Activated CD8-positive, alpha-beta memory T cell treated with anti-CD3 and anti-CD28 coated beads for 4 hours (primary cell): ENCODE data around the gene TMEM204.
"Not testable (repeated sequence)": the region's sequence is repeated elsewhere in the genome, so short reads cannot be mapped to it uniquely, and the experiment has no call there.

Experiments used
- DNase-seq, 2 donors: peaks; one replicate each; pipeline ENCODE4 v3.0.0-alpha.2; 2020; ENCODE audit warnings: low read depth in 2 of 2

The TMEM204 gene

DNA sequence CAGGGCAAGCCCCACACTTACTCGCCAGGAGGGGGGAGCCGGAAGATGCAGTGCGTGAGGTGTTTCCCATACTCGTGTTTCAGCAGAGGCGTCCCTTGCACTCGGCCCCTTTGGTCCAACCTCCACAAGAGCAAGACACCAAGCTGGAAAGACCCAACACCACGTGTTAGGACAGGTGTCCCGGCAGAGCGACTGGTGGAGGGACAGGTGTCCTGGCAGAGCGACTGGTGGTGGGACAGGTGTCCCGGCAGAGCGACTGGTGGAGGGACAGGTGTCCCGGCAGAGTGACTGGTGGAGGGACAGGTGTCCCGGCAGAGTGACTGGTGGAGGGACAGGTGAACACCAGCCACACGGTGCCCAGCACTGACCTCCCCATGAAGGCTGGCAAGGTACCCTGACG lies 59.0 kb downstream of the TMEM204 start:
- DNase-seq = no peak

DNA sequence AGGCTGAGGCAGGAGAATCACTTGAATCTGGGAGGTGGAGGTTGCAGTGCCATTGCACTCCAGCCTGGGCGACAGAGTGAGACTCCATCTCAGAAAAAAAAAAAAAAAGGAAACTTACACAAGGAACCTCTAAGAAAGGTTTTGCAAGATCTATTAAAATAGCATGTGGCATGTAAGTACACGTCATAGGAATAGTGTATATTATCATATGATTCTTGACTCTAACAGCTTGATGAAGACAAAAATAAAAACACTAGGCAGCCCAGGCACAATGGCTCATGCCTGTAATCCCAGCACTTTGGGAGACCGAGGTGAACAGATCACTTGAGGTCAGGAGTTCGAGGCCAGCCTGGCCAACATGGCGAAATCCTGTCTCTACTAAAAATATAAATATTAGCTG lies 62.0 kb downstream of the TMEM204 start:
- DNase-seq = not testable (repeated sequence)

DNA sequence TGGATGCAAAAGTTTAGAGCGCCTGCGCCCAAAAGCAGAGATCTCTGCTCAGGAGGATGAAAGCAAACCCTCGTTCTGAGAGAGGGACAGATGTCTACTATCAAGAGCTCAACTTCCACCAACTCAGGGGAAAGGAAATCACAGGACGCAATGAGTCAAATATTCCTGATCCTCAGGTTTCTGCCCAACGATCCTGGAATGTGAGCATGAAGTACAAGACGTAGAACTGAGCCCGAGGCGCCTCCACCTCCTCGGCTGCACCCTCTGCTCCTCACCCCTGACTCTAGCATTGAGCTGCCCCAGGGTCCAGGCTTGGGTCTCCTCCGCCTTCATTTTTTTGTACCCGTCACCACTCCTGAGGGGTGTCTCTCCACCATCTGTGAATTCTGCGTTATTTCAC lies 63.0 kb downstream of the TMEM204 start:
- no peak for DNase-seq

GRCh38 chr16:1597154-1597553 lies 63.7 kb downstream of the TMEM204 start:
- no peak for DNase-seq

DNA sequence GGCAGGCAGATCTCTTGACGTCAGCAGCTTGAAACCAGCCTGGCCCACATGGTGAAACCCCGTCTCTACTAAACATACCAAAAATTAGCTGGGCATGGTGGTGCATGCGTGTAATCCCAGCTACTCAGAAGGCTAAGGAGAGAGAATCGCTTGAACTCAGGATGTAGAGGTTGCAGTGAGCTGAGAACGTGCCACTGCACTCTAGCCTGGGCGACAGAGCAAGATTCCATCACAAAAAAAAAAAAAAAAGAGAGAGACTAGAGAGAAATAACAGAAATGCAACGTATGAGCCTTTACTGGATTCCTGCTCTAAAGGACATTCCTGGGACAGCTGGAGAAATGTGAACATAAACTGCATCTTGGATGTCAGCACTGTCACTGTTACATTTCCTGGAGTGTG lies 67.6 kb downstream of the TMEM204 start:
- no peak for DNase-seq

GRCh38 chr16:1601489-1601888 lies 68.0 kb downstream of the TMEM204 start:
- no peak for DNase-seq

DNA sequence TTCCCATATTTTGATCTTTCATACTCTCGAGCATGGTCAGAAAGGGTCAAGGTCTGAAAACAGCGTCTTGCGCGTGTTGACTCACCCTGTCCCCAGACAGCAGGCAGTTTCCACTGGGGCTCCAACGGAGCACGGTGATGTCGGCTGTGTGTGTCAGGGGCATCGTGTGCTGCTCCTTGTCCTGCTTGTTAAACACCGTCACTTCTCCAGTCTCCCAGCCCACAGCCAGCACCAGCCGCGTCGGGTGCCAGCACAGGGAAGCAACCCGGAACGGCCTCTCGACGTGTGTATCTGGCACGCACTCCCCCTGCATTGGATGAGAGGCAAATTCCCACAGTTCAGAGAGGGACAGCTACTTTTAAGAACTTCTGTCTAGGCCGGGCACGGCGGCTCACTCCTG lies 68.8 kb downstream of the TMEM204 start:
- DNase-seq = no peak
